ENCODE results near the gene CBLB. TPM values are rescaled to one million over a fixed set of nuclear protein-coding genes. Genes with fewer than 3 reads are reported as not detected.

Gene CBLB
- total RNA-seq, 1 experiment from 2014 or later, result 19.7 TPM

- no peak overlapping the region for H3K4me3 Mint-ChIP-seq (ENCODE audit: unreplicated experiment)
- DNase-seq (ENCODE audit: unreplicated experiment), result no peak
- H3K27me3 Mint-ChIP-seq (ENCODE audit: insufficient read depth, unreplicated experiment), result no peaks in the 10 kb centered on the region
- H3K9me3 Mint-ChIP-seq (ENCODE audit: unreplicated experiment), result no peaks in the 10 kb centered on the region
- H3K4me1 Mint-ChIP-seq (ENCODE audit: insufficient read depth, unreplicated experiment), result peaks cover 25% of the 10 kb centered on the region
- peaks cover 6% of the 10 kb centered on the region for H3K36me3 Mint-ChIP-seq (ENCODE audit: insufficient read depth, unreplicated experiment)
- ChIA-PET CTCF (no interaction called here), POLR2A (interaction anchor here (0.7 to 2.1 kb wide), 5 partner anchors 9 to 55 kb away, joined by 3 to 8 read pairs (median 3); no protein-coding TSS in a partner anchor)
- intact Hi-C loops (cut with micrococcal nuclease), result no loop called here
- TF ChIP-seq CTCF (IDR thresholded peaks at IDR 0.05; ENCODE audit: unreplicated experiment), result no peak
- no TSS peak for BruUV-seq (replicated peaks)
- H3K27ac Mint-ChIP-seq (ENCODE audit: low read depth, unreplicated experiment), result no peak overlapping the region
These were observed 61.1 kb downstream of the CBLB start for GRCh38 chr3:105807701-105808100.

- H3K27ac Mint-ChIP-seq (ENCODE audit: low read depth, unreplicated experiment), result no peak overlapping the region
- peaks cover 6% of the 10 kb centered on the region for H3K36me3 Mint-ChIP-seq (ENCODE audit: insufficient read depth, unreplicated experiment)
- no peaks in the 10 kb centered on the region for H3K9me3 Mint-ChIP-seq (ENCODE audit: unreplicated experiment)
- BruUV-seq (replicated peaks), result no TSS peak
- intact Hi-C loops (cut with micrococcal nuclease), result no loop called here
- H3K4me1 Mint-ChIP-seq (ENCODE audit: insufficient read depth, unreplicated experiment), result peaks cover 20% of the 10 kb centered on the region
- DNase-seq (ENCODE audit: unreplicated experiment), result peak; percentile 43
- POLR2A ChIA-PET, result no interaction called here
- H3K4me3 Mint-ChIP-seq (ENCODE audit: unreplicated experiment), result no peak overlapping the region
- no peak for TF ChIP-seq CTCF (IDR thresholded peaks at IDR 0.05; ENCODE audit: unreplicated experiment)
- H3K27me3 Mint-ChIP-seq (ENCODE audit: insufficient read depth, unreplicated experiment), result no peaks in the 10 kb centered on the region
- CTCF ChIA-PET, result interaction anchor here (0.7 kb wide), 1 partner anchor 34 kb away, joined by 3 read pairs; no protein-coding TSS in a partner anchor
These were observed 61.7 kb downstream of the CBLB start for GRCh38 chr3:105807146-105807545.

- no peak for TF ChIP-seq CTCF (IDR thresholded peaks at IDR 0.05; ENCODE audit: unreplicated experiment)
- ChIA-PET POLR2A (interaction anchor here (0.7 kb wide), 1 partner anchor 11 kb away, joined by 4 read pairs; no protein-coding TSS in a partner anchor), CTCF (interaction anchor here (0.7 kb wide), 1 partner anchor 33 kb away, joined by 3 read pairs; no protein-coding TSS in a partner anchor)
- Mint-ChIP-seq H3K4me3 (ENCODE audit: unreplicated experiment) (peak overlapping the region; percentile 19), H3K27ac (ENCODE audit: low read depth, unreplicated experiment) (peak overlapping the region; percentile 70), H3K9me3 (ENCODE audit: unreplicated experiment) (no peaks in the 10 kb centered on the region), H3K27me3 (ENCODE audit: insufficient read depth, unreplicated experiment) (no peaks in the 10 kb centered on the region), H3K36me3 (ENCODE audit: insufficient read depth, unreplicated experiment) (peaks cover 6% of the 10 kb centered on the region), H3K4me1 (ENCODE audit: insufficient read depth, unreplicated experiment) (peaks cover 16% of the 10 kb centered on the region)
- no TSS peak for BruUV-seq (replicated peaks)
- DNase-seq (ENCODE audit: unreplicated experiment), result peak; percentile 90
- intact Hi-C loops (cut with micrococcal nuclease), result no loop called here
These were observed 62.5 kb downstream of the CBLB start for GRCh38 chr3:105806359-105806758.

- Mint-ChIP-seq H3K27me3 (ENCODE audit: insufficient read depth, unreplicated experiment) (no peaks in the 10 kb centered on the region), H3K4me1 (ENCODE audit: insufficient read depth, unreplicated experiment) (peaks cover 16% of the 10 kb centered on the region), H3K27ac (ENCODE audit: low read depth, unreplicated experiment) (peak overlapping the region; percentile 70), H3K4me3 (ENCODE audit: unreplicated experiment) (no peak overlapping the region), H3K9me3 (ENCODE audit: unreplicated experiment) (no peaks in the 10 kb centered on the region), H3K36me3 (ENCODE audit: insufficient read depth, unreplicated experiment) (peaks cover 6% of the 10 kb centered on the region)
- BruUV-seq (replicated peaks), result no TSS peak
- POLR2A ChIA-PET, result no interaction called here
- TF ChIP-seq CTCF (IDR thresholded peaks at IDR 0.05; ENCODE audit: unreplicated experiment), result no peak
- intact Hi-C loops (cut with micrococcal nuclease), result no loop called here
- CTCF ChIA-PET, result no interaction called here
- DNase-seq (ENCODE audit: unreplicated experiment), result no peak
These were observed 63.4 kb downstream of the CBLB start for GRCh38 chr3:105805404-105805803.
